Activated effector memory CD4-positive, alpha-beta T cell treated with Interleukin-2 at 50 U/mL for 16 hours (primary cell): ENCODE measurements around the gene PSG3.
"Not testable (repeated sequence)": the region's sequence is repeated elsewhere in the genome, so short reads cannot be mapped to it uniquely, and the experiment has no call there.

Experiments
- DNase-seq: peaks from one replicate; pipeline ENCODE4 v3.0.0-alpha.2; 2020

The PSG3 gene

GRCh38 chr19:42693760-42694350 is 46.4 kb downstream of the PSG3 start:
- no peak for DNase-seq

DNA sequence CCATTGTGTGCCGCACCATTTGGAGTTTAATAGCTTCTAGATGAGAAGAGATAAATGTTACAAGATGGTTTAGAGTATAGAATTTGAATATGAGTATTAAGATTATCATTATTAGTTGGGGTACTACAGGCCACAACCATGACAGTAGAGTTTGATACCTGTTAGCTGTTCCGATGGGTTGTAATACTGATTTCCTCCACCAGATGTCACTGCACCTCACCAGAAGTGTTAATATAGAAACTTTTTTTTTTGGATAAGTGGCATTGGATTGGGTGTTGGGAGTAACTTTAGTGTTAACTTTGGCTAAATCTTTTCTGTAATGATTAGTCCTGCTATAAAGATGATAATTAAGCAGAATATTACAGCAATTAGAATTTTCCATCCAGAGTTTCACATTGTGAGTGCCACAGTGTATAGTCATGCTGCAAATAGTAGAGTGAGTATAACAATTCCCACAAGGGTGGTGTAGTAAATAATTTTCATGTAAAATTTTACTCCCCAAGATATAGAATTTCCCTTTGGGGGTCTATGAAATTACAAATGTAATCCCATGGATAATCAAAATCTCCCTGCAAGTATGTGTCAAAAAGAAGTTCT is 56.3 kb downstream of the PSG3 start:
- DNase-seq, result no peak

- not testable (repeated sequence) for DNase-seq
These were observed 64.0 kb downstream of the PSG3 start for GRCh38 chr19:42676326-42676725.

- DNase-seq, result not testable (repeated sequence)
These were observed 65.7 kb downstream of the PSG3 start for GRCh38 chr19:42674549-42674948.
